ENCODE data around the gene TANGO6. TPM values are rescaled to one million over a fixed set of nuclear protein-coding genes. Genes with fewer than 3 reads are reported as not detected.

Gene TANGO6
- total RNA-seq, 1 donor from 2014 or later = 12.8 TPM

GRCh38 chr16:69003500-69003899, 160.2 kb downstream of the TANGO6 start:
- peaks cover 38% of the 10 kb centered on the region for H3K9me3 Mint-ChIP-seq

GRCh38 chr16:69005641-69006355, 162.5 kb downstream of the TANGO6 start:
- no peak overlapping the region for H3K27ac Mint-ChIP-seq
- H3K79me2 ChIP-seq (ENCODE audit: low read depth) = no peaks in the 10 kb centered on the region
- H3K27ac ChIP-seq = no peak overlapping the region
- peaks cover 9% of the 10 kb centered on the region for H3K36me3 Mint-ChIP-seq
- H3K4me1 ChIP-seq = no peaks in the 10 kb centered on the region
- H4K20me1 ChIP-seq (ENCODE audit: low read depth) = no peaks in the 10 kb centered on the region
- H3K4me2 ChIP-seq = no peak overlapping the region
- H3K4me1 Mint-ChIP-seq = no peaks in the 10 kb centered on the region
- DNase-seq (ENCODE audit: low spot score) = no peak
- H3K27me3 Mint-ChIP-seq (ENCODE audit: insufficient read depth, low read depth) = peaks cover 7% of the 10 kb centered on the region
- TF ChIP-seq EZH2 (IDR thresholded peaks at IDR 0.05) (no peak), EZH2phosphoT487 (IDR thresholded peaks at IDR 0.05) (no peak), CTCF (IDR thresholded peaks at IDR 0.05) (no peak)
- H2AFZ ChIP-seq (replicated peaks) = no peak overlapping the region
- no peaks in the 10 kb centered on the region for H3K36me3 ChIP-seq
- no peak overlapping the region for H3K4me3 ChIP-seq
- no peak overlapping the region for H3K4me3 Mint-ChIP-seq
- H3F3A ChIP-seq (ENCODE audit: low read depth) = no peaks in the 10 kb centered on the region
- no peaks in the 10 kb centered on the region for H3K27me3 ChIP-seq
- H3K9me3 Mint-ChIP-seq = peaks cover 38% of the 10 kb centered on the region
- H3K9me3 ChIP-seq (ENCODE audit: low read depth) = peaks cover 17% of the 10 kb centered on the region
- H3K9ac ChIP-seq = no peak overlapping the region

More at GRCh38 chr16:69003500-69003899, 160.2 kb downstream of the TANGO6 start:
- Histone ChIP-seq H3K79me2 (ENCODE audit: low read depth) (no peaks in the 10 kb centered on the region), H3K4me3 (no peak overlapping the region), H3F3A (ENCODE audit: low read depth) (no peaks in the 10 kb centered on the region), H2AFZ (replicated peaks) (no peak overlapping the region), H3K27me3 (no peaks in the 10 kb centered on the region), H3K9me3 (ENCODE audit: low read depth) (peaks cover 17% of the 10 kb centered on the region), H3K9ac (no peak overlapping the region), H4K20me1 (ENCODE audit: low read depth) (no peaks in the 10 kb centered on the region), H3K4me1 (no peaks in the 10 kb centered on the region), H3K36me3 (no peaks in the 10 kb centered on the region), H3K4me2 (no peak overlapping the region), H3K27ac (no peak overlapping the region)
- DNase-seq (ENCODE audit: low spot score) = peak; percentile 35
- Mint-ChIP-seq H3K4me1 (no peaks in the 10 kb centered on the region), H3K36me3 (peaks cover 7% of the 10 kb centered on the region), H3K27ac (no peak overlapping the region), H3K27me3 (ENCODE audit: insufficient read depth, low read depth) (peaks cover 2% of the 10 kb centered on the region), H3K4me3 (no peak overlapping the region)
- TF ChIP-seq EZH2phosphoT487 (IDR thresholded peaks at IDR 0.05) = no peak
- no peak for TF ChIP-seq CTCF (IDR thresholded peaks at IDR 0.05)
- no peak for TF ChIP-seq EZH2 (IDR thresholded peaks at IDR 0.05)

- Histone ChIP-seq H3K4me2 (no peak overlapping the region), H4K20me1 (ENCODE audit: low read depth) (no peaks in the 10 kb centered on the region), H3K4me1 (no peaks in the 10 kb centered on the region), H3K4me3 (no peak overlapping the region), H3F3A (ENCODE audit: low read depth) (no peaks in the 10 kb centered on the region), H2AFZ (replicated peaks) (no peak overlapping the region), H3K9me3 (ENCODE audit: low read depth) (no peaks in the 10 kb centered on the region), H3K27ac (no peak overlapping the region), H3K27me3 (no peaks in the 10 kb centered on the region), H3K79me2 (ENCODE audit: low read depth) (no peaks in the 10 kb centered on the region), H3K36me3 (no peaks in the 10 kb centered on the region), H3K9ac (no peak overlapping the region)
- Mint-ChIP-seq H3K9me3 (peaks cover 2% of the 10 kb centered on the region), H3K27ac (no peak overlapping the region), H3K36me3 (peaks cover 6% of the 10 kb centered on the region), H3K4me3 (no peak overlapping the region), H3K27me3 (ENCODE audit: insufficient read depth, low read depth) (peaks cover 5% of the 10 kb centered on the region), H3K4me1 (peaks cover 7% of the 10 kb centered on the region)
- no peak for DNase-seq (ENCODE audit: low spot score)
- TF ChIP-seq CTCF (IDR thresholded peaks at IDR 0.05) = no peak
- no peak for TF ChIP-seq EZH2 (IDR thresholded peaks at IDR 0.05)
- no peak for TF ChIP-seq EZH2phosphoT487 (IDR thresholded peaks at IDR 0.05)
Measured at GRCh38 chr16:69012906-69013305, 169.6 kb downstream of the TANGO6 start.
